H9 (cell line): ENCODE measurements around the gene ASTN1. TPM values are rescaled to one million over a fixed set of nuclear protein-coding genes. Genes with fewer than 3 reads are reported as not detected.

Experiments used
- DNase-seq: peaks from one replicate; pipeline ENCODE4 v3.0.0-alpha.2; 2017
- H2AFZ ChIP-seq: one replicate; pipeline ENCODE4 v1.6.1; 2013; ENCODE audit warnings: mild to moderate bottlenecking, low read length, control low read depth, moderate library complexity
- H2AK5ac ChIP-seq: 2 replicates; pipeline ENCODE4 v1.6.1; 2013; ENCODE audit warnings: low read length, control low read depth, mixed read lengths; ENCODE audit not compliant: insufficient read length
- H2BK120ac ChIP-seq: one replicate; pipeline ENCODE4 v1.6.1; 2013; ENCODE audit warnings: low read depth, mild to moderate bottlenecking, low read length, control low read depth, inconsistent platforms; ENCODE audit not compliant: poor library complexity, severe bottlenecking
- H2BK12ac ChIP-seq: 2 replicates; pipeline ENCODE4 v1.6.1; 2013; ENCODE audit warnings: low read length, control low read depth, mixed read lengths, low read depth; ENCODE audit not compliant: insufficient read length
- H2BK15ac ChIP-seq: 2 replicates; pipeline ENCODE4 v1.6.1; 2013; ENCODE audit warnings: low read depth, low read length, control low read depth
- H2BK20ac ChIP-seq: one replicate; pipeline ENCODE4 v1.6.1; 2013; ENCODE audit warnings: low read depth, mild to moderate bottlenecking, low read length, control low read depth, inconsistent platforms; ENCODE audit not compliant: poor library complexity, severe bottlenecking
- H2BK5ac ChIP-seq: 2 replicates; pipeline ENCODE4 v1.6.1; 2013; ENCODE audit warnings: low read length, control low read depth, mixed read lengths; ENCODE audit not compliant: insufficient read length
- H3K14ac ChIP-seq: 2 replicates; pipeline ENCODE4 v1.6.1; 2013; ENCODE audit warnings: low read length, control low read depth; ENCODE audit not compliant: insufficient read depth
- H3K18ac ChIP-seq: 2 replicates; pipeline ENCODE4 v1.6.1; 2013; ENCODE audit warnings: low read depth, mild to moderate bottlenecking, mixed read lengths, low read length, control low read depth; ENCODE audit not compliant: insufficient read length
- H3K23ac ChIP-seq: 2 replicates; pipeline ENCODE4 v1.6.1; 2013; ENCODE audit warnings: low read length, control low read depth, mixed read lengths, low read depth; ENCODE audit not compliant: insufficient read length
- H3K23me2 ChIP-seq: 2 replicates; pipeline ENCODE4 v1.6.1; 2013; ENCODE audit warnings: low read depth, mild to moderate bottlenecking, mixed read lengths, low read length, control low read depth; ENCODE audit not compliant: insufficient read length, poor library complexity, severe bottlenecking
- H3K27ac ChIP-seq: 2 replicates; pipeline ENCODE4 v1.5.1; 2013; ENCODE audit warnings: low read length, control low read depth, mixed read lengths, low read depth; ENCODE audit not compliant: insufficient read length
- H3K27me3 ChIP-seq: 2 replicates; pipeline ENCODE4 v1.6.1; 2013; ENCODE audit warnings: low read length, control low read depth, inconsistent platforms; ENCODE audit not compliant: insufficient read depth
- H3K4ac ChIP-seq: 2 replicates; pipeline ENCODE4 v1.6.1; 2013; ENCODE audit warnings: low read depth, mild to moderate bottlenecking, control low read depth, inconsistent platforms, low read length, moderate library complexity
- H3K4me1 ChIP-seq: 2 replicates; pipeline ENCODE4 v1.6.1; 2013; ENCODE audit warnings: low read length, control low read depth, inconsistent platforms; ENCODE audit not compliant: insufficient read depth
- H3K4me2 ChIP-seq: 2 replicates; pipeline ENCODE4 v1.6.1; 2013; ENCODE audit warnings: low read length, control low read depth, mixed read lengths; ENCODE audit not compliant: insufficient read length, insufficient read depth
- H3K56ac ChIP-seq: 2 replicates; pipeline ENCODE4 v1.6.1; 2013; ENCODE audit warnings: low read depth, mild to moderate bottlenecking, mixed read lengths, low read length, control low read depth; ENCODE audit not compliant: insufficient read length
- H3K79me1 ChIP-seq: 2 replicates; pipeline ENCODE4 v1.6.1; 2013; ENCODE audit warnings: low read depth, mild to moderate bottlenecking, moderate library complexity, low read length, control low read depth, inconsistent platforms; ENCODE audit not compliant: insufficient read depth, poor library complexity, severe bottlenecking
- H3K79me2 ChIP-seq: 2 replicates; pipeline ENCODE4 v1.6.1; 2013; ENCODE audit warnings: low read length, control low read depth, inconsistent platforms; ENCODE audit not compliant: insufficient read depth
- H3K9ac ChIP-seq: 2 replicates; pipeline ENCODE4 v1.6.1; 2013; ENCODE audit warnings: low read length, control low read depth, mixed read lengths; ENCODE audit not compliant: insufficient read length; ENCODE audit errors: extremely low read depth
- H3K9me3 ChIP-seq: one replicate; pipeline ENCODE4 v1.6.1; 2013; ENCODE audit warnings: low read depth, low read length, inconsistent platforms; ENCODE audit not compliant: control insufficient read depth
- H3T11ph ChIP-seq: one replicate; pipeline ENCODE4 v1.6.1; 2013; ENCODE audit warnings: mild to moderate bottlenecking, low read length, control low read depth, inconsistent platforms
- H4K20me1 ChIP-seq: one replicate; pipeline ENCODE4 v1.6.1; 2013; ENCODE audit not compliant: control insufficient read depth, insufficient read length, insufficient read depth
- H4K5ac ChIP-seq: 2 replicates; pipeline ENCODE4 v1.6.1; 2013; ENCODE audit warnings: low read depth, mild to moderate bottlenecking, mixed read lengths, low read length, control low read depth; ENCODE audit not compliant: insufficient read length
- H4K8ac ChIP-seq: replicated peaks from 2 replicates; pipeline ENCODE4 v1.6.1; 2013; ENCODE audit warnings: low read length, control low read depth, mixed read lengths, low read depth; ENCODE audit not compliant: insufficient read length
- H4K91ac ChIP-seq: 2 replicates; pipeline ENCODE4 v1.6.1; 2013; ENCODE audit warnings: low read depth, mild to moderate bottlenecking, moderate library complexity, mixed read lengths, low read length, control low read depth; ENCODE audit not compliant: insufficient read length
- H3K27ac Mint-ChIP-seq, 3 experiments: 2 replicates in 2 of 3; 3 replicates in 1 of 3; pipeline ENCODE4 v1.8.0; 2020 to 2021; ENCODE audit warnings: mixed read lengths in 3 of 3, mild to moderate bottlenecking in 1 of 3, moderate library complexity in 1 of 3
- H3K27me3 Mint-ChIP-seq: 2 replicates; pipeline ENCODE4 v1.8.0; 2021; ENCODE audit warnings: low read depth, mild to moderate bottlenecking, moderate library complexity, mixed read lengths
- H3K36me3 Mint-ChIP-seq, 3 experiments: 2 replicates in 2 of 3; 3 replicates in 1 of 3; pipeline ENCODE4 v1.8.0; 2020 to 2021; ENCODE audit warnings: low read depth in 3 of 3, mixed read lengths in 3 of 3; ENCODE audit not compliant: insufficient read depth in 1 of 3
- H3K4me1 Mint-ChIP-seq, 2 experiments: 2 replicates each; pipeline ENCODE4 v1.8.0; 2020; ENCODE audit warnings: mixed read lengths in 2 of 2
- H3K4me3 Mint-ChIP-seq, 2 experiments: 2 replicates in 1 of 2; 3 replicates in 1 of 2; pipeline ENCODE4 v1.8.0; 2020 to 2021; ENCODE audit warnings: mild to moderate bottlenecking in 2 of 2, mixed read lengths in 2 of 2, moderate library complexity in 1 of 2
- H3K9me3 Mint-ChIP-seq, 2 experiments: 2 replicates in 1 of 2; 3 replicates in 1 of 2; pipeline ENCODE4 v1.8.0; 2020; ENCODE audit warnings: mild to moderate bottlenecking in 2 of 2, mixed read lengths in 2 of 2, moderate library complexity in 1 of 2
- WGBS: extraction: QIAGEN DNeasy Blood & Tissue Kit; methylation state at CpG from one replicate; pipeline ENCODE4 v1.1.7; 2013; ENCODE audit warnings: missing lambda C conversion rate, low lambda C conversion rate, mixed read lengths; ENCODE audit not compliant: insufficient read length; ENCODE audit errors: extremely low coverage; 5-methylcytosine and 5-hydroxymethylcytosine counted together
- total RNA-seq: library from RNA; stranded (reverse); gene quantifications from 2 replicates; pipeline ENCODE4 v1.2.1, GENCODE V29; 2021
- TF ChIP-seq, protein P1 (sequence below): fragments of 200-600 bp; sonication (generic); conservative IDR thresholded peaks from 3 replicates; pipeline ENCODE4 v1.8.0; 2021; ENCODE audit warnings: antibody characterized with exemption, mild to moderate bottlenecking

Gene ASTN1
- total RNA-seq, 1 experiment from 2014 or later, result 0.98 TPM

- Histone ChIP-seq H3K4me2 (no peak overlapping the region), H3K18ac (no peak overlapping the region), H3K79me1 (no peaks in the 10 kb centered on the region), H2BK120ac (no peak overlapping the region), H2AFZ (no peak overlapping the region), H2BK5ac (no peak overlapping the region), H3K4ac (no peak overlapping the region), H3K4me1 (no peaks in the 10 kb centered on the region), H2BK15ac (no peak overlapping the region), H3K27ac (no peak overlapping the region), H3K23ac (no peak overlapping the region), H2AK5ac (no peak overlapping the region), H4K91ac (no peak overlapping the region), H4K8ac (no peak overlapping the region), H4K20me1 (no peaks in the 10 kb centered on the region), H3K56ac (no peak overlapping the region), H3K79me2 (no peaks in the 10 kb centered on the region), H2BK20ac (no peak overlapping the region), H3K9me3 (no peaks in the 10 kb centered on the region), H3K14ac (no peak overlapping the region), H3K9ac (no peak overlapping the region), H4K5ac (no peak overlapping the region), H2BK12ac (no peak overlapping the region), H3K27me3 (no peaks in the 10 kb centered on the region), H3K23me2 (no peaks in the 10 kb centered on the region), H3T11ph (no peak overlapping the region)
- H3K27me3 Mint-ChIP-seq, result peaks cover 7% of the 10 kb centered on the region
- no peak for DNase-seq
- H3K36me3 Mint-ChIP-seq, result peaks cover 0 to 2% (median 0%) of the 10 kb centered on the region in 3 experiments; a peak in 1 of 7 replicates
- H3K9me3 Mint-ChIP-seq, result no peaks in the 10 kb centered on the region
- no peak overlapping the region for H3K4me3 Mint-ChIP-seq
- H3K4me1 Mint-ChIP-seq, result peaks cover 0 to 5% of the 10 kb centered on the region in 2 experiments; a peak in 2 of 4 replicates
- no CpG with 5 or more reads among the region's 1 CpG for WGBS
- no peak overlapping the region for H3K27ac Mint-ChIP-seq
- TF ChIP-seq, protein P1, sequence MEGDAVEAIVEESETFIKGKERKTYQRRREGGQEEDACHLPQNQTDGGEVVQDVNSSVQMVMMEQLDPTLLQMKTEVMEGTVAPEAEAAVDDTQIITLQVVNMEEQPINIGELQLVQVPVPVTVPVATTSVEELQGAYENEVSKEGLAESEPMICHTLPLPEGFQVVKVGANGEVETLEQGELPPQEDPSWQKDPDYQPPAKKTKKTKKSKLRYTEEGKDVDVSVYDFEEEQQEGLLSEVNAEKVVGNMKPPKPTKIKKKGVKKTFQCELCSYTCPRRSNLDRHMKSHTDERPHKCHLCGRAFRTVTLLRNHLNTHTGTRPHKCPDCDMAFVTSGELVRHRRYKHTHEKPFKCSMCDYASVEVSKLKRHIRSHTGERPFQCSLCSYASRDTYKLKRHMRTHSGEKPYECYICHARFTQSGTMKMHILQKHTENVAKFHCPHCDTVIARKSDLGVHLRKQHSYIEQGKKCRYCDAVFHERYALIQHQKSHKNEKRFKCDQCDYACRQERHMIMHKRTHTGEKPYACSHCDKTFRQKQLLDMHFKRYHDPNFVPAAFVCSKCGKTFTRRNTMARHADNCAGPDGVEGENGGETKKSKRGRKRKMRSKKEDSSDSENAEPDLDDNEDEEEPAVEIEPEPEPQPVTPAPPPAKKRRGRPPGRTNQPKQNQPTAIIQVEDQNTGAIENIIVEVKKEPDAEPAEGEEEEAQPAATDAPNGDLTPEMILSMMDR, result no peak
Observed at GRCh38 chr1:177010211-177010825, 154.2 kb downstream of the ASTN1 start.
